ENCODE measurements around the gene WDR4.
"Not testable (repeated sequence)": the region's sequence is repeated elsewhere in the genome, so short reads cannot be mapped to it uniquely, and the experiment has no call there.

WDR4 gene

GRCh38 chr21:42878993-42879787, at the start of gene WDR4:
Gene WDR4, minus strand, starts transcription at chr21:42879539. Its CDS starts 44 bp downstream, at chr21:42879495.
- peak; percentile 97 for DNase-seq

- not testable (repeated sequence) for DNase-seq
Measured at GRCh38 chr21:42927474-42928200, 48.3 kb upstream of the WDR4 start.

- no peak for DNase-seq
Measured at GRCh38 chr21:42925114-42925926, 46.0 kb upstream of the WDR4 start, which contains the start of gene ERVH48-1. Gene ERVH48-1, minus strand, starts transcription at chr21:42925630. Its CDS starts 6,624 bp downstream, at chr21:42919006.

GRCh38 chr21:42924433-42924751, 45.1 kb upstream of the WDR4 start:
- DNase-seq: no peak

GRCh38 chr21:42923553-42924432, 44.5 kb upstream of the WDR4 start:
- peak; percentile 78 for DNase-seq

GRCh38 chr21:42922918-42923317, 43.6 kb upstream of the WDR4 start:
- DNase-seq: no peak

GRCh38 chr21:42921927-42922326, 42.6 kb upstream of the WDR4 start:
- DNase-seq: no peak

- no peak for DNase-seq
Measured at GRCh38 chr21:42918291-42918690, 39.0 kb upstream of the WDR4 start.

- DNase-seq: no peak
Measured at GRCh38 chr21:42913476-42913875, 34.1 kb upstream of the WDR4 start.

GRCh38 chr21:42911920-42912319, 32.6 kb upstream of the WDR4 start:
- DNase-seq: not testable (repeated sequence)

- not testable (repeated sequence) for DNase-seq
Measured at GRCh38 chr21:42908484-42908883, 29.1 kb upstream of the WDR4 start.

- no peak for DNase-seq
Measured at GRCh38 chr21:42906233-42906632, 26.9 kb upstream of the WDR4 start.

- no peak for DNase-seq
Measured at GRCh38 chr21:42905195-42905594, 25.9 kb upstream of the WDR4 start.

GRCh38 chr21:42903817-42904216, 24.5 kb upstream of the WDR4 start:
- DNase-seq: no peak

- no peak for DNase-seq
Measured at GRCh38 chr21:42900446-42900845, 21.1 kb upstream of the WDR4 start.

- peak; percentile 99 for DNase-seq
Measured at GRCh38 chr21:42892931-42893755, 13.8 kb upstream of the WDR4 start, which contains the start of gene NDUFV3. Gene NDUFV3, plus strand, starts transcription at chr21:42893309. Its CDS starts 25 bp downstream, at chr21:42893334.

GRCh38 chr21:42892582-42892930, 13.2 kb upstream of the WDR4 start:
- DNase-seq: no peak

- DNase-seq: no peak
Measured at GRCh38 chr21:42887326-42887725, 8.0 kb upstream of the WDR4 start.

GRCh38 chr21:42883921-42884320, 4.6 kb upstream of the WDR4 start:
- DNase-seq: no peak

GRCh38 chr21:42880352-42880751, 1.0 kb upstream of the WDR4 start:
- no peak for DNase-seq

GRCh38 chr21:42878678-42878992, 704 bp downstream of the WDR4 start:
- peak; percentile 1 for DNase-seq

- not testable (repeated sequence) for DNase-seq
Measured at GRCh38 chr21:42875811-42876210, 3.5 kb downstream of the WDR4 start.
